Right lobe of liver (tissue), 6 donors: ENCODE measurements around the gene TMPRSS11F. TPM values are rescaled to one million over a fixed set of nuclear protein-coding genes. Genes with fewer than 3 reads are reported as not detected.

Source experiments
- ATAC-seq, 4 donors: fragments of 200-7000 bp; cut with Tn5 transposase; one replicate each; pipeline ENCODE4 v1.9.1; 2020; ENCODE audit warnings: mild to moderate bottlenecking in 4 of 4, moderate library complexity in 4 of 4
- DNase-seq, 3 donors: peaks; one replicate each; pipeline ENCODE4 v3.0.0-alpha.2; 2020
- H3K27ac ChIP-seq, 3 donors: fragments of 200-600 bp; one replicate each; pipeline ENCODE4 v1.8.0; 2022
- H3K27me3 ChIP-seq, 2 donors: fragments of 200-600 bp; one replicate each; pipeline ENCODE4 v1.8.0; 2022
- H3K36me3 ChIP-seq, 4 donors: fragments of 200-600 bp; sonication (generic) in 1 of 4; one replicate each; pipeline versions ENCODE4 v1.5.1 to v1.8.0; 2017 to 2022; ENCODE audit warnings: control low read depth in 1 of 4
- H3K4me1 ChIP-seq, 4 donors: fragments of 200-600 bp; sonication (generic) in 1 of 4; one replicate each; pipeline versions ENCODE4 v1.5.1 to v1.8.0; 2017 to 2022; ENCODE audit warnings: control low read depth in 1 of 4
- H3K4me3 ChIP-seq, 3 donors: fragments of 200-600 bp; one replicate each; pipeline ENCODE4 v1.8.0; 2022
- H3K9me3 ChIP-seq, 4 donors: fragments of 200-600 bp; sonication (generic) in 1 of 4; one replicate each; pipeline versions ENCODE4 v1.5.1 to v1.8.0; 2017 to 2022; ENCODE audit warnings: control low read depth in 1 of 4
- CTCF ChIP-seq, 4 donors: fragments of 200-600 bp in 3 of 4; fragments of 450-650 bp in 1 of 4; IDR thresholded peaks; one replicate each; pipeline versions ENCODE4 v1.5.1 to v1.8.0; 2016 to 2022; ENCODE audit warnings: antibody characterized with exemption in 4 of 4, mild to moderate bottlenecking in 2 of 4
- POLR2A ChIP-seq: fragments of 450-650 bp; IDR thresholded peaks from one replicate; pipeline ENCODE4 v1.6.1; 2017; ENCODE audit warnings: antibody characterized with exemption, mild to moderate bottlenecking
- WGBS: methylation state at CpG from one replicate; pipeline ENCODE4 v1.1.6; 2018; ENCODE audit warnings: low coverage, low lambda C conversion rate; ENCODE audit not compliant: insufficient coverage; ENCODE audit errors: missing lambda C conversion rate; 5-methylcytosine and 5-hydroxymethylcytosine counted together
- intact Hi-C, 2 donors: fragments of 100-400 bp; cut with DNase I; formaldehyde crosslinking; loops; one replicate each; pipeline versions ENCODE4 v1.11.2 to v1.14.1; 2022
- total RNA-seq, 6 experiments: library from RNA; depleted of rRNA in 2 of 6; stranded (reverse); fragments of >200 nt in 2 of 6; fragmentation: NEBNext Ultra II Directional in 3 of 6; extraction: Animal tissue kit (Norgen Biotek cat#: 25700) in 3 of 6; gene quantifications; one replicate each; pipeline versions ENCODE4 v1.1.0 to v1.2.4, GENCODE V29; 2016 to 2023
- donor health status: DM: no; HTN: yes; CAD: no.
- donor health status: DM: no; HTN: no; CAD: no.
- donor health status: DM: no; HTN: no; CAD: no.
- donor health status: DM: no; HTN: yes; CAD: no.
- donor health status: DM: no; HTN: yes; CAD: no.

TMPRSS11F gene
- total RNA-seq, 6 experiments from 2014 or later: 0.12 TPM; not detected in 5

GRCh38 chr4:68077301-68077700, 52.4 kb downstream of the TMPRSS11F start:
- no peak overlapping the region for H3K4me3 ChIP-seq
- no peaks in the 10 kb centered on the region for H3K9me3 ChIP-seq
- no peaks in the 10 kb centered on the region for H3K27me3 ChIP-seq
- no peak overlapping the region for H3K27ac ChIP-seq
- intact Hi-C loops: no loop called here
- no peaks in the 10 kb centered on the region for H3K4me1 ChIP-seq
- TF ChIP-seq POLR2A (no peak), CTCF (IDR thresholded peaks at IDR 0.05) (no peak)
- DNase-seq (no peak), ATAC-seq (no peak)
- H3K36me3 ChIP-seq: no peaks in the 10 kb centered on the region

- Histone ChIP-seq H3K4me3 (no peak overlapping the region), H3K36me3 (no peaks in the 10 kb centered on the region), H3K27me3 (no peaks in the 10 kb centered on the region), H3K9me3 (no peaks in the 10 kb centered on the region), H3K4me1 (no peaks in the 10 kb centered on the region), H3K27ac (no peak overlapping the region)
- DNase-seq (no peak), ATAC-seq (no peak)
- TF ChIP-seq POLR2A (no peak), CTCF (IDR thresholded peaks at IDR 0.05) (no peak)
- intact Hi-C loops: no loop called here
- WGBS: 66% methylated on average over 2 of the region's 2 CpGs
Observed at GRCh38 chr4:68076194-68076593, 53.5 kb downstream of the TMPRSS11F start.

GRCh38 chr4:68074397-68074796, 55.3 kb downstream of the TMPRSS11F start:
- no peaks in the 10 kb centered on the region for H3K27me3 ChIP-seq

GRCh38 chr4:68070302-68070701, 59.4 kb downstream of the TMPRSS11F start:
- no peak overlapping the region for H3K4me3 ChIP-seq
- no peaks in the 10 kb centered on the region for H3K36me3 ChIP-seq
- no peaks in the 10 kb centered on the region for H3K4me1 ChIP-seq
- TF ChIP-seq CTCF (IDR thresholded peaks at IDR 0.05) (no peak), POLR2A (no peak)
- H3K27me3 ChIP-seq: no peaks in the 10 kb centered on the region
- ATAC-seq (no peak), DNase-seq (no peak)
- intact Hi-C loops: no loop called here
- no peak overlapping the region for H3K27ac ChIP-seq
- no peaks in the 10 kb centered on the region for H3K9me3 ChIP-seq

More at GRCh38 chr4:68074397-68074796, 55.3 kb downstream of the TMPRSS11F start:
- H3K9me3 ChIP-seq: no peaks in the 10 kb centered on the region
- no peak overlapping the region for H3K4me3 ChIP-seq
- H3K4me1 ChIP-seq: no peaks in the 10 kb centered on the region
- DNase-seq (no peak), ATAC-seq (no peak)
- TF ChIP-seq CTCF (IDR thresholded peaks at IDR 0.05) (no peak), POLR2A (no peak)
- intact Hi-C loops: no loop called here
- H3K36me3 ChIP-seq: no peaks in the 10 kb centered on the region
- H3K27ac ChIP-seq: no peak overlapping the region

GRCh38 chr4:68062501-68062900, 67.2 kb downstream of the TMPRSS11F start:
- DNase-seq (no peak), ATAC-seq (no peak)
- TF ChIP-seq POLR2A (no peak), CTCF (IDR thresholded peaks at IDR 0.05) (no peak)
- no peaks in the 10 kb centered on the region for H3K9me3 ChIP-seq
- no peaks in the 10 kb centered on the region for H3K36me3 ChIP-seq
- WGBS: 76% methylated on average over 7 of the region's 8 CpGs
- H3K4me3 ChIP-seq: no peak overlapping the region
- no peak overlapping the region for H3K27ac ChIP-seq
- H3K4me1 ChIP-seq: no peaks in the 10 kb centered on the region
- H3K27me3 ChIP-seq: no peaks in the 10 kb centered on the region
- intact Hi-C loops: no loop called here
